K562 (cell line): ENCODE measurements around the gene RNASET2.

Source experiments
- ATF6 ChIP-seq: sonication (generic); formaldehyde crosslinking; IDR thresholded peaks from 2 replicates; pipeline ENCODE4 v1.4.0; 2020; ENCODE audit warnings: mild to moderate bottlenecking, missing genetic modification reagents
- CTCF ChIP-seq, 3 experiments: IDR thresholded peaks in 2 of 3; conservative IDR thresholded peaks in 1 of 3; 2 replicates each; pipeline ENCODE4 v1.5.1; 2011 to 2012; ENCODE audit warnings: low read length in 3 of 3, mild to moderate bottlenecking in 3 of 3, control low read depth in 2 of 3, improper control_type of control experiment in 1 of 3, inconsistent platforms in 1 of 3, low read depth in 1 of 3, mixed read lengths in 1 of 3, moderate library complexity in 1 of 3; ENCODE audit not compliant: insufficient read depth in 2 of 3
- IRF2 ChIP-seq: sonication (generic); formaldehyde crosslinking; IDR thresholded peaks from 2 replicates; pipeline ENCODE4 v1.8.1; 2022; ENCODE audit warnings: mild to moderate bottlenecking, missing genetic modification reagents
- MAZ ChIP-seq, 2 experiments: fragments of 450-650 bp in 1 of 2; sonication (generic) in 1 of 2; formaldehyde crosslinking; IDR thresholded peaks in 1 of 2; conservative IDR thresholded peaks in 1 of 2; 2 replicates each; pipeline versions ENCODE4 v1.4.0 to v1.5.0; 2020; ENCODE audit warnings: mild to moderate bottlenecking in 1 of 2, missing genetic modification reagents in 1 of 2
- NFIC ChIP-seq: fragments of 450-650 bp; IDR thresholded peaks from 2 replicates; pipeline ENCODE4 v1.6.1; 2017; ENCODE audit warnings: mild to moderate bottlenecking, inconsistent platforms
- RCOR1 ChIP-seq, 2 experiments: IDR thresholded peaks; 2 replicates each; pipeline ENCODE4 v1.6.1; 2012; ENCODE audit warnings: low read depth in 2 of 2, low read length in 2 of 2, borderline replicate concordance in 1 of 2, improper control_type of control experiment in 1 of 2
- SIRT6 ChIP-seq: IDR thresholded peaks from one replicate; pipeline ENCODE4 v1.6.1; 2012; ENCODE audit warnings: low read depth, mild to moderate bottlenecking, control low read depth, inconsistent platforms, low read length, moderate library complexity
- SMARCE1 ChIP-seq: fragments of 450-650 bp; IDR thresholded peaks from 2 replicates; pipeline ENCODE4 v1.7.1; 2016; ENCODE audit warnings: mild to moderate bottlenecking
- TEAD2 ChIP-seq: fragments of 450-650 bp; IDR thresholded peaks from 2 replicates; pipeline ENCODE4 v1.6.1; 2016; ENCODE audit warnings: missing genetic modification characterization, control low read depth, missing compliant biosample characterization
- ZFX ChIP-seq: sonication (generic); formaldehyde crosslinking; IDR thresholded peaks from 2 replicates; pipeline ENCODE4 v1.8.0; 2022; ENCODE audit warnings: mild to moderate bottlenecking, missing genetic modification reagents, moderate library complexity
- ZNF175 ChIP-seq: fragments of 200-800 bp; sonication (Bioruptor generic); IDR thresholded peaks from 2 replicates; pipeline ENCODE4 v1.6.1; 2016; ENCODE audit warnings: low read depth, mild to moderate bottlenecking, missing genetic modification characterization, missing compliant biosample characterization

GRCh38 chr6:166925141-166925996 is 31.0 kb downstream of the RNASET2 start:
- no peak for TF ChIP-seq TEAD2 (tag)
- no peak for TF ChIP-seq NFIC
- no peak for TF ChIP-seq IRF2 (CRISPR knock-in tag)
- TF ChIP-seq RCOR1 (IDR thresholded peaks at IDR 0.05; ENCODE audit: borderline replicate concordance in 1 of 2, low read depth in 2 of 2, low read length in 2 of 2): no peak
- no peak for TF ChIP-seq CTCF (IDR thresholded peaks at IDR 0.05 in 2 of 3, conservative IDR thresholded peaks at IDR 0.05 in 1 of 3; ENCODE audit: insufficient read depth in 2 of 3, low read depth in 1 of 3, low read length in 3 of 3)
- no peak for TF ChIP-seq ZFX (CRISPR knock-in tag)
- TF ChIP-seq ATF6 (CRISPR knock-in tag): no peak
- TF ChIP-seq ZNF175: no peak
- TF ChIP-seq SMARCE1: no peak
- TF ChIP-seq SIRT6: no peak
- TF ChIP-seq MAZ (CRISPR knock-in tag; conservative IDR thresholded peaks at IDR 0.05 in 1 of 2, IDR thresholded peaks at IDR 0.05 in 1 of 2): no peak
